Mucosa of rectum (tissue), 2 donors: ENCODE data around the gene F7.
"Not testable (repeated sequence)": the region's sequence is repeated elsewhere in the genome, so short reads cannot be mapped to it uniquely, and the experiment has no call there.

Source experiments
- H3K27ac ChIP-seq, 2 donors: one replicate each; pipeline ENCODE4 v1.7.0; 2013; ENCODE audit warnings: inconsistent platforms in 2 of 2, low read depth in 2 of 2, low read length in 2 of 2
- H3K27me3 ChIP-seq, 2 donors: one replicate each; pipeline ENCODE4 v1.7.0; 2013; ENCODE audit warnings: low read length in 2 of 2; ENCODE audit not compliant: control insufficient read depth in 2 of 2, insufficient read depth in 2 of 2
- H3K36me3 ChIP-seq, 2 donors: one replicate each; pipeline ENCODE4 v1.7.0; 2013; ENCODE audit warnings: low read length in 2 of 2; ENCODE audit not compliant: control insufficient read depth in 2 of 2, insufficient read depth in 2 of 2
- H3K4me1 ChIP-seq, 2 donors: one replicate each; pipeline ENCODE4 v1.7.0; 2013; ENCODE audit warnings: low read length in 2 of 2, mild to moderate bottlenecking in 1 of 2; ENCODE audit not compliant: control insufficient read depth in 2 of 2, insufficient read depth in 2 of 2
- H3K4me3 ChIP-seq, 2 donors: one replicate each; pipeline ENCODE4 v1.7.0; 2013; ENCODE audit warnings: low read length in 2 of 2
- H3K9ac ChIP-seq, 2 donors: one replicate each; pipeline ENCODE4 v1.7.0; 2013; ENCODE audit warnings: low read length in 2 of 2, low read depth in 1 of 2, mild to moderate bottlenecking in 1 of 2
- H3K9me3 ChIP-seq, 2 donors: one replicate each; pipeline ENCODE4 v1.7.0; 2013; ENCODE audit warnings: low read length in 2 of 2; ENCODE audit not compliant: control insufficient read depth in 2 of 2
- donor health status: healthy.
- donor health status: Normal muscosa, but diverticular disease.

The F7 gene

DNA sequence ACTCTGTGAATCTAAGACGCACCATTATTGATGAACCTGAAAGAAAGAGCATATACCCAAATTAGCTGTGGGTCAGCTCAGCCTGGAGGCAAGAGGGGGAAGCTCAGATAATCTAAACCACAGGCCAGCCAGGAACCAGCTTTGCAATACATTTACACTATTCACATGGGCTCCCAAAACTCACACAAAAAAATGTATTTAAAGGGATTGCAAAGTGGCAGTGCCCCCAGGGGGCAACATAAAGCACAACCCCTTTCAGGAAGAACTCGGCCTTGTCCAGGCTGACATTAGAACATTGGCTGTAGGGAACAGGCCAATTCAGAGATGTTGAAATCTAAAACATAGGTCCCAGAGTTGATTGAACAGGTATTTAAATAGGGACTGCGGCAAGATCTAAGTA, 49.6 kb downstream of the F7 start:
- Histone ChIP-seq H3K27me3 (peaks cover 4 to 11% of the 10 kb centered on the region in 2 donors), H3K27ac (no peak overlapping the region), H3K4me3 (no peak overlapping the region), H3K4me1 (peaks cover 8 to 12% of the 10 kb centered on the region in 2 donors), H3K36me3 (no peaks in the 10 kb centered on the region), H3K9ac (no peak overlapping the region), H3K9me3 (no peaks in the 10 kb centered on the region)

DNA sequence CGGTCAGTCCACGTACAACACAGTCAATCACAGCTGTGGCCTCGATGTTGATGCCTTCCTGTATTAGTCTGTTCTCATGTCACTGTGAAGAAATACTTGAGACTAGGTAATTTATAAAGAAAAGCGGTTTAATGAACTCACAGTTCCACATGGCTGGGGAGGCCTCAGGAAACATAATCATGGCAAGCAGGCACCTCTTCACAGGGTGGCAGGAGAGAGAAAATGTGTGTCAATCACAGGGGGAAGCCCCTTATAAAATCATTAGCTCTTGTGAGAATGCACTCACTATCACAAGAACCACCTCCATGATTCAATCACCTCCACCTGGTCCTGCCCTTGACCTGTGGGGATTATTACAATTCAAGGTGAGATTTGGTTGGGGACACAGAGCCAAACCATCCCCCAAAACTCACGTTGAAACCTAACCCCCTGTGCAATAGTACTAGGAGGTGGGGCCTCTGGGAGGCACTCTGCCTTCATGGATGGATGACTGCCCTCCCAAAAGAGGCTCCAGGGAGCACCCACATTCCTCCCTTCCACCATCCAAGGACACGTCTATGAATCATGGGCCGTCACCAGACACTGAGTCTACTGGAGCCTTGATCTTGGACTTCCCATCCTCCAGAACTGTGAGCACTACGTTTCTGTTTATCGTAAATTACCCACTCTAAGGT, 50.5 kb downstream of the F7 start:
- peaks cover 5 to 12% of the 10 kb centered on the region in 2 donors for H3K27me3 ChIP-seq
- H3K36me3 ChIP-seq = no peaks in the 10 kb centered on the region
- no peak overlapping the region for H3K27ac ChIP-seq
- no peak overlapping the region for H3K4me3 ChIP-seq
- H3K4me1 ChIP-seq = peaks cover 8 to 12% of the 10 kb centered on the region in 2 donors
- H3K9me3 ChIP-seq = no peaks in the 10 kb centered on the region
- H3K9ac ChIP-seq = no peak overlapping the region

DNA sequence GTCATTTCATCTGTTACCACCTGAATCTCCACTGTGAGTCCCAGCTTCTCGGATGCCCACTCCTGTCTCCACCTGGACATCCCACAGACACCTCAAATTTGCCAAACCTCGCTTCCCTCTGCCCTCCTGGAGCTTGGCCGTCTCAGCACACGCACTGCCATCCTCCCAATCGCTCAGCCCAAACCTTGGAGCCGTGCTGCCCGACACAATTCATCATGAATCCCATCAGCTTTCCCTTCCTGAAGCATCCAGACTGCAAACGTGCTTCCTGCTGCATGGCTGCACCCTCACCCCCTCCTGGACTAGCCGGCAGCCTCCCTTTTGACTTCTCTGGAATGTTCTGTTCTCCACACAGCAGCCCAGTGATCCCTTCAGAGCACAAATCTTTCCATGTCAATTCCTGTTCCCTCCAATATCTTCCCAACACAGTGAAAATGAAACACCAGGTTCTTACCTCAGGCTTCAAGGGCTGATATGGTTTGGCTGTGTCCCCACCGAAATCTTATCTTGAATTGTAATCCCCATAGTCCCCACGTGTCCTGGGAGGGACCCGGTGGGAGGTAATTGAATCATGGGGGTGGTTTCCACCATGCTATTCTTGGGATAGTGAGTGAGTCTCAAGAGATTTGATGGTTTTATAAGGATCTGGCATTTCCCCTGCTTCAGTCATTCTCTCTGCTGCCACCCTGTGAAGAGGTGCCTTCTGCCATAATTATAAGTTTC, 51.8 kb downstream of the F7 start:
- H3K4me3 ChIP-seq = no peak overlapping the region
- H3K4me1 ChIP-seq = peaks cover 8 to 12% of the 10 kb centered on the region in 2 donors
- H3K27ac ChIP-seq = no peak overlapping the region
- no peaks in the 10 kb centered on the region for H3K9me3 ChIP-seq
- H3K27me3 ChIP-seq = peaks cover 5 to 12% of the 10 kb centered on the region in 2 donors
- H3K36me3 ChIP-seq = no peaks in the 10 kb centered on the region
- H3K9ac ChIP-seq = no peak overlapping the region

DNA sequence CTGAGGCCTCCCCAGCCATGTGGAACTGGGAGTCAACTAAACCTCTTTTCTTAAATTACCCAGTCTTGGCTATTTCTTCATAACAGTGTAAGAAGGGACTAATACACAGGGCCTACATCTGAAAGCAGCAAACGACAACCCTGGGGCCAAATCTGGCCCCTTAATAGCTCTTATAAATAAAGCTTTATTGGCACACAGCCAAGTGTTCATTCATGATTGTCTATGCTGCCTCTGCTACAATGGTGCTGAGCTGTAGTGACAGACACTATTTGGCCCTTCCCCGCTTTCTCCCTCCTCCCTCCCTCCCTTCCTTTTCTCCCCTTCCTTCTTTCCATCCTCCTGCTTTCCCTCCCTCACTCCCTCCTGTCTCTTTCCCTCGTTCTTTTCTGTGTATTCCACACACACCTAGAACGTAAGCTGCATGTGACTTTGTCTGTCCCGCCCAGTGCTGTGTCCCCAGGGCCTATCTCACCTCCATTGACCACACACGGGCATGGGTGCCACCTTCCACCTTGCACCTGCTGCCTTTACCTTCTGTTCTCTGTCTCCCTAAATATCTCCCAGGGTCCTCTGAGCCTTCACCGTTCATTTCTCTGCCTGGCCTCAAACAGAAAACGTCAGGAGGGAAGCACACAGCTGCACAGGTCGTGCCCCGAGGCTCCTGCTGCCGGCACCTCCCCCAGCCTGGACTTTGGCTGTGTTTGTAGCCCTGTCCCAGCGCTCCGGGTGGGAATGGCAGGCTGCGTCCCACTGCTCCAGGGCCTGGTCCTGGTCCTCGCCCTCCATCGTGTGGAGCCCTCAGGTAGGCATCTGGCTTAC, 52.5 kb downstream of the F7 start, which contains the start of gene PROZ:
TSS of gene PROZ (plus strand) at position 720 of the 819 bp plus-strand sequence. CDS start at position 733, 13 bp downstream.
- H3K9ac ChIP-seq = no peak within 1 kb of the TSS
- H3K36me3 ChIP-seq = no peaks in the 10 kb centered on the region
- no peaks in the 10 kb centered on the region for H3K9me3 ChIP-seq
- H3K27ac ChIP-seq = no peak within 1 kb of the TSS
- H3K27me3 ChIP-seq = peaks cover 8 to 11% of the 10 kb centered on the region in 2 donors
- peaks cover 5 to 7% of the 10 kb centered on the region in 2 donors for H3K4me1 ChIP-seq
- no peak within 1 kb of the TSS for H3K4me3 ChIP-seq

DNA sequence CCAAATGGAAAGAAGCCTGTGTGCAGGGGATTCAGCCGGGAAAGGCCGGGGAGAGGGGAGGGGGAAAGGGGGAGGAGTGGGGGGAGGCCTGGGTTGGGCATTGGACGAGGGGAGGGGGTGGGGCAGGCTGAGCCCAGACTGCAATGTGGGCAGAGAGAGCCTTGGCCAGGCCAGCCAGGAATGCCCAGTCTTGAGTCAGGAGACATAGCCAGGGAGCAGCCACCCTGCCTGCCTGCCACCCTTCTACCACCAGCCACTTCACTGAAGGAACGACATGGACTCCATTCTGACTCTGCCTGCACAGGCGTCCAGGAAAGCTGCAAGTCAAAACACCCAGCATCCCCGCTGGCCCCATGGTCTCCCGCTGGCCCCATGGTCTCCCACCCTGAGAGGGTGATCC, 53.4 kb downstream of the F7 start:
- no peak overlapping the region for H3K4me3 ChIP-seq
- no peaks in the 10 kb centered on the region for H3K36me3 ChIP-seq
- no peak overlapping the region for H3K27ac ChIP-seq
- peaks cover 9 to 17% of the 10 kb centered on the region in 2 donors for H3K27me3 ChIP-seq
- H3K9ac ChIP-seq = no peak overlapping the region
- H3K4me1 ChIP-seq = peaks cover 0 to 2% of the 10 kb centered on the region in 2 donors
- no peaks in the 10 kb centered on the region for H3K9me3 ChIP-seq

DNA sequence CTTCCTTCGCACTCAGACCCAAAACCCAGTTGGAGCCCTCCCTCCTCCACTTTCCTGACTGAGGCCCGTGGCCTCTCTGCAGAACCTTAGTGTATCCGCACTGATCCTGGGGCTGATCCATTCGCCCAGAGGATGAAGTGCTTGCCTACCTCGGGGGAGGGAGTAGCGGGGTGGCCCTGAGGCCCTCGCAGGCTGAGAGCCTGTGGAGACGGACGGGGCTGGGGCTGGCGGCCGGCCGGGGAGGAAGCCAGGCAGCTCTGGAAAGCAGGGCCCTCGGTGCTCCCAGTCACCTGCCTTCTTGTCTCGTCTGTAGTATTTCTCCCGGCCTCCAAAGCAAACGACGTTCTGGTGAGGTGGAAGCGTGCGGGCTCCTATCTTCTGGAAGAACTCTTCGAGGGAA, 54.1 kb downstream of the F7 start:
- peaks cover 9 to 17% of the 10 kb centered on the region in 2 donors for H3K27me3 ChIP-seq
- H3K4me1 ChIP-seq = no peaks in the 10 kb centered on the region
- no peak overlapping the region for H3K4me3 ChIP-seq
- H3K27ac ChIP-seq = no peak overlapping the region
- H3K9me3 ChIP-seq = no peaks in the 10 kb centered on the region
- H3K36me3 ChIP-seq = no peaks in the 10 kb centered on the region
- H3K9ac ChIP-seq = no peak overlapping the region

DNA sequence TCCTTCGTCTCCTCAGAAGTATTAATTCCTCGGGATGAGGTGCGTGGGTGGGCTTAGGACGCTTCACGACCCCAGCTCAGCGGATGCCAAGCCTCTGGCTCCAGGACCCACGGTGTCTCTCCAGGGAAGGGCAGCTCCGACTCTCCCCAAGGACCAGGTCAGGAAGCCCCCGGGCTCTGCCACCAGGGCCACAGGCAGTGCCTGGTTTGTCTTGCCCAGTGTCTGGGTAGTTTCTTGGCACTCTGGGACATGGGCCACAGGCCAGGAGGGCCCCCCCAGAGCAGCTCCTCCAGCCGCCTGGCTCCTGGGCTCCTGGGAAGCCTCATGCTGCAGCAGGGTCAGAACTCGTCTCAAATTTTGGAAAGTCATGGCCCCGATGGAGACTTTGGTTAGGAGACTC, 55.4 kb downstream of the F7 start:
- no peak overlapping the region for H3K4me3 ChIP-seq
- no peaks in the 10 kb centered on the region for H3K9me3 ChIP-seq
- H3K27ac ChIP-seq = no peak overlapping the region
- peaks cover 9 to 17% of the 10 kb centered on the region in 2 donors for H3K27me3 ChIP-seq
- H3K36me3 ChIP-seq = no peaks in the 10 kb centered on the region
- no peaks in the 10 kb centered on the region for H3K4me1 ChIP-seq
- H3K9ac ChIP-seq = no peak overlapping the region

DNA sequence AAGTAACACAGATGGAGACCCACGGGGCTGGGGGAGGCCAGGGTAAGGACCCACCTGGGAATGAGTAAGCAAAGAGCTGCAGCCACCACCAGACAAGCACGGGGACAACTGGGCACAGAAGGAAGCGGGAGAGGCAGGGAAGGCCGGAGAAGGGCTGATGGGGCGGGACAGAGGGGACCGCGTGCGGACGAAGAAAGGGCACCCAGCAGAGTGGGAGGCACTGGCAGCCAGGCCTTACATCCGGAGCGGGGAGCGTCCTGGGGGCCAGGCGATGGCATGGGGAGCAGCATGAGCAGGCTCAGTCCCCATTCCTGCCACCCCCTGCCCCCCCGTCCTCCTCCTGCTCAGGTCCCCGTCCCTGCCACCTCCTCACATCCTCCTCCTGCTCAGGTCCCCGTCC, 55.8 kb downstream of the F7 start:
- no peak overlapping the region for H3K4me3 ChIP-seq
- H3K9me3 ChIP-seq = no peaks in the 10 kb centered on the region
- peaks cover 2 to 3% of the 10 kb centered on the region in 2 donors for H3K4me1 ChIP-seq
- no peak overlapping the region for H3K27ac ChIP-seq
- peaks cover 9 to 17% of the 10 kb centered on the region in 2 donors for H3K27me3 ChIP-seq
- no peaks in the 10 kb centered on the region for H3K36me3 ChIP-seq
- no peak overlapping the region for H3K9ac ChIP-seq

DNA sequence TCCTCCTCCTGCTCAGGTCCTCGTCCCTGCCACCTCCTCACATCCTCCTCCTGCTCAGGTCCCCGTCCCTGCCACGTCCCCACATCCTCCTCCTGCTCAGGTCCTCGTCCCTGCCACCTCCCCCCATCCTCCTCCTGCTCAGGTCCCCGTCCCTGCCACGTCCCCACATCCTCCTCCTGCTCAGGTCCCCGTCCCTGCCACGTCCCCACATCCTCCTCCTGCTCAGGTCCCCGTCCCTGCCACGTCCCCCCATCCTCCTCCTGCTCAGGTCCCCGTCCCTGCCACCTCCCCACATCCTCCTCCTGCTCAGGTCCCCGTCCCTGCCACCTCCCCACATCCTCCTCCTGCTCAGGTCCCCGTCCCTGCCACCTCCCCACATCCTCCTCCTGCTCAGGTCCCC, 56.4 kb downstream of the F7 start:
- H3K9me3 ChIP-seq, H3K4me3 ChIP-seq, H3K27ac ChIP-seq, H3K36me3 ChIP-seq, H3K9ac ChIP-seq, H3K4me1 ChIP-seq: not testable (repeated sequence)
- peaks cover 9 to 17% of the 10 kb centered on the region in 2 donors for H3K27me3 ChIP-seq
